ENCODE results near the gene DENND5A. TPM values are rescaled to one million over a fixed set of nuclear protein-coding genes. Genes with fewer than 3 reads are reported as not detected.
"Not testable (repeated sequence)": the region's sequence is repeated elsewhere in the genome, so short reads cannot be mapped to it uniquely, and the experiment has no call there.

Gene DENND5A
- total RNA-seq, 2 donors from 2014 or later = 7.0 to 24.8 TPM

DNA sequence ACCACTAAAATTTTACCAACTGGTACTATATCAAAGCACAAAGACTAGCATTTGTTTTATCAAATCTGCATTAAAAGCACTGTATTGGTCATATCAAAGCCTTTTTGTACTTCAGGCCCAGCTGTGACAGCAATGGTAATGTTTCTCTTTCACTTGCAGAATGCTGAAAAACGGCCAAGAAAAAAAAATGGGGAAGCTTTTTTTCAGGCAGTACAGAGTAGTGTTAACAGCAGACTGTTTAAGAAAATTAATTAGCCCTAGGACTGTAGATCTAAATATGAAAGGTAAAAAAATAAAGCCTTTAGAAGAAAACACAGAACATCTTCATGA is 33.3 kb downstream of the DENND5A start:
- Histone ChIP-seq H3K4me1 (no peaks in the 10 kb centered on the region), H3K27ac (no peak overlapping the region), H3K27me3 (no peaks in the 10 kb centered on the region), H3K36me3 (no peaks in the 10 kb centered on the region), H3K9me3 (no peaks in the 10 kb centered on the region), H3K9ac (ENCODE audit: low read depth in 2 of 2, low read length in 2 of 2) (no peak overlapping the region), H3K4me3 (no peak overlapping the region)
- intact Hi-C loops (cut with DNase I) = loop anchor here (2.0 kb wide), 1 partner anchor 25 kb away; no protein-coding TSS in a partner anchor
- DNase-seq = no peak
- TF ChIP-seq, protein P1, sequence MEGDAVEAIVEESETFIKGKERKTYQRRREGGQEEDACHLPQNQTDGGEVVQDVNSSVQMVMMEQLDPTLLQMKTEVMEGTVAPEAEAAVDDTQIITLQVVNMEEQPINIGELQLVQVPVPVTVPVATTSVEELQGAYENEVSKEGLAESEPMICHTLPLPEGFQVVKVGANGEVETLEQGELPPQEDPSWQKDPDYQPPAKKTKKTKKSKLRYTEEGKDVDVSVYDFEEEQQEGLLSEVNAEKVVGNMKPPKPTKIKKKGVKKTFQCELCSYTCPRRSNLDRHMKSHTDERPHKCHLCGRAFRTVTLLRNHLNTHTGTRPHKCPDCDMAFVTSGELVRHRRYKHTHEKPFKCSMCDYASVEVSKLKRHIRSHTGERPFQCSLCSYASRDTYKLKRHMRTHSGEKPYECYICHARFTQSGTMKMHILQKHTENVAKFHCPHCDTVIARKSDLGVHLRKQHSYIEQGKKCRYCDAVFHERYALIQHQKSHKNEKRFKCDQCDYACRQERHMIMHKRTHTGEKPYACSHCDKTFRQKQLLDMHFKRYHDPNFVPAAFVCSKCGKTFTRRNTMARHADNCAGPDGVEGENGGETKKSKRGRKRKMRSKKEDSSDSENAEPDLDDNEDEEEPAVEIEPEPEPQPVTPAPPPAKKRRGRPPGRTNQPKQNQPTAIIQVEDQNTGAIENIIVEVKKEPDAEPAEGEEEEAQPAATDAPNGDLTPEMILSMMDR (IDR thresholded peaks at IDR 0.05) = no peak

DNA sequence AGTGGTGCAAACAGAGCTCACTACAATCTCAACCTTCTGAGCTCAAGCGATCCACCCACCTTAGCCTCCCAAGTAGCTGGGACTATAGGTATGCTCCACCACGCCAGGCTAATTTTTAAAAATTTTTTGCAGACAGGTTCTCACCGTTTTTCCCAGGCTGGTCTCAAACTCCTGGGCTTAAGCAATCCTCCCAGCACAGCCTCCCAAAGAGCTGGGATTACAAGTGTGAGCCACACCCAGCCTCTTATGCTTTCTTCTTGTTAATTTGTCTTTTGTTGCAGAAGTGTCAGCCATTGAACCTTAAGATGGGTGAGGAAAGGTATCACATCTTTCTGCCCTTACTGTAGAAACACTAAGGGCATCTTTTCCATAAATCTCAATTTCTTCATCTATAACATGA is 34.9 kb downstream of the DENND5A start:
- Histone ChIP-seq H3K36me3 (no peaks in the 10 kb centered on the region), H3K9ac (ENCODE audit: low read depth in 2 of 2, low read length in 2 of 2) (no peak overlapping the region), H3K9me3 (no peaks in the 10 kb centered on the region), H3K4me3 (no peak overlapping the region), H3K27ac (no peak overlapping the region), H3K4me1 (no peaks in the 10 kb centered on the region), H3K27me3 (no peaks in the 10 kb centered on the region)
- TF ChIP-seq, protein P1 (IDR thresholded peaks at IDR 0.05) = no peak
- no peak for DNase-seq
- intact Hi-C loops (cut with DNase I) = no loop called here

DNA sequence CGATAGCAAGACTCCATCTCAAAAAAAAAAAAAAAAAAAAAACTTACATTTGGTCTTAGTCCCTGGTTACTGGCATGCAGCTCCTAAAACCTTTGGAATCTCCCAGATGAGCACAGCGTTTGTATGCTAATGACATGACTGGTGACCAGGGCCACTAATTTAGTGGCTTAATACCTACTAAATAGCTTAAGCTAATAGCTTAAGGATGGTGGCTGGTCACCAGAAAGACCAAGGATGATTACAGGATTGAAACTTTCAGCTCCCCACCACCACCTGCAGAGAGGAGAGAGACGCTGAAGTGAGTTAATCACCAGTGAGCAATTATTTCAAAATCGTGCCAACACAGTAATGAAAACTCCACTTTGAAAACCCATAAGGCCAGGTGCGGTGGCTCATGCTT is 37.1 kb downstream of the DENND5A start:
- no peaks in the 10 kb centered on the region for H3K27me3 ChIP-seq
- no peak overlapping the region for H3K4me3 ChIP-seq
- intact Hi-C loops (cut with DNase I) = no loop called here
- no peak for DNase-seq
- no peak overlapping the region for H3K9ac ChIP-seq (ENCODE audit: low read depth in 2 of 2, low read length in 2 of 2)
- TF ChIP-seq, protein P1 (IDR thresholded peaks at IDR 0.05) = no peak
- no peaks in the 10 kb centered on the region for H3K4me1 ChIP-seq
- no peaks in the 10 kb centered on the region for H3K9me3 ChIP-seq
- no peak overlapping the region for H3K27ac ChIP-seq
- H3K36me3 ChIP-seq = no peaks in the 10 kb centered on the region

DNA sequence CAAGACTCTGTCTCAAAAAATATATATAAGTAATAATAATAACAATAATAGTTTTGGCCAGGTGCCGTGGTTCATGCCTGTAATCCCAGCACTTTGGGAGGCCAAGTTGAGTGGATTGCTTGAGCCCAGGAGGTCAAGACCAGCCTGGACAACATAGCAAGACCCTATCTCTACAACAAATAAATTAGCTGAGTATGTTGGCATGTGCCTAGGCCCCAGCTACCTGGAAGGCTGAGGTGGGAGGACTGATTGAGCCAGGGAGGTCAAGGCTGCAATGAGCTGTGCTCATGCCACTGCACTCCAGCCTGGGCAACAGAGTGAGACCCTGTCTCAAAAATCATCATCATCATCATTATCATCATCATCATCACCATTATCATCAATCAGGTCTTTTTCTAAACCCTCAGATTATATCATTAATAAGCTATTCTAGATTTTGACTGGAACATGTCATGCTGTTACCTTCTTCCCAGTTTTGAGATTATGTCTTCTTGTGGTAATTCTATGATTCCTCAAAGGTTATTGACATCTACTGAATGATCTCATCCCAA is 39.3 kb downstream of the DENND5A start:
- Histone ChIP-seq H3K27me3 (no peaks in the 10 kb centered on the region), H3K4me1 (no peaks in the 10 kb centered on the region), H3K9me3 (no peaks in the 10 kb centered on the region), H3K4me3 (no peak overlapping the region), H3K36me3 (no peaks in the 10 kb centered on the region), H3K27ac (no peak overlapping the region), H3K9ac (ENCODE audit: low read depth in 2 of 2, low read length in 2 of 2) (no peak overlapping the region)
- TF ChIP-seq, protein P1 (IDR thresholded peaks at IDR 0.05) = no peak
- no peak for DNase-seq
- intact Hi-C loops (cut with DNase I) = no loop called here

DNA sequence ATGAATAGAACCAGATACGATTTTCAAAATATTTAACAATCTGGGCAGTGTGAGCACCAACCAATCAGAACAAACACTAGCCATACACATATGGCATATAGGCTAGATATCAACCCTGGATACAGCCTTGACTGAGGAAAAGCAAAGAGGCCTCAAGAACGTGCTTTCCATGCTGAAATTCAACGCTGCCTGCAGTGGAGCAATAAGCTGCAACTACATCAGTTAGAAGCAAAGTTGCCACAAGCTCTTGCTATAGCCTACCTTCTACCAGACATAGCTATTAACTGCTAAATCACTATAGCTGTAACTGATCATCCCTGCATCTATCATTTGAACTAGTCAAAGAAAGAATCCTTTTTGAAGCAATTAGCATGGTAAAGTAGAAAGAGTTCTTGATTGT is 42.5 kb downstream of the DENND5A start:
- Histone ChIP-seq H3K27me3 (no peaks in the 10 kb centered on the region), H3K4me3 (no peak overlapping the region), H3K36me3 (no peaks in the 10 kb centered on the region), H3K4me1 (no peaks in the 10 kb centered on the region), H3K27ac (no peak overlapping the region), H3K9ac (ENCODE audit: low read depth in 2 of 2, low read length in 2 of 2) (no peak overlapping the region), H3K9me3 (no peaks in the 10 kb centered on the region)
- TF ChIP-seq, protein P1 (IDR thresholded peaks at IDR 0.05) = no peak
- intact Hi-C loops (cut with DNase I) = no loop called here
- DNase-seq = no peak

DNA sequence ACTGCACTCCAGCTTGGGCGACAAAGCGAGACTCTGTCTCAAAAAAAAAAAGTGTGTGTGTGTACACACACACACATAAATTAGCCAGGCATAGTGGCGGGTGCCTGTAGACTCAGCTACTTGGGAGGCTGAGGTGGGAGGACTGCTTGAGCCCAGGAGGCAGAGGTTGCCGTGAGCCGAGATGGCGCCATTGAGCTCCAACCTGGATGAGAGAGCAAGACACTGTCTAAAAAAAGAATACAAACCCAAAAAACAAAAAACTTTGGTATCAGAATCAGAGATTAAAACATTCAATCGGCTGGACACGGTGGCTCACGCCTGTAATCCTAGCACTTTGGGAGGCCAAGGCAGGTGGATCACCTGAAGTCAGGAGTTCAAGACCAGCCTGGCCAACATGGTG is 44.3 kb downstream of the DENND5A start:
- H3K9me3 ChIP-seq; DNase-seq; H3K4me3 ChIP-seq; H3K9ac ChIP-seq (ENCODE audit: low read depth in 2 of 2, low read length in 2 of 2); H3K27me3 ChIP-seq; H3K27ac ChIP-seq; H3K36me3 ChIP-seq; intact Hi-C loops (cut with DNase I); H3K4me1 ChIP-seq: not testable (repeated sequence)
